HEK293T (cell line): ENCODE data around the gene PAFAH1B2.

ENCODE experiments used
- BHLHE40 ChIP-seq: fragments of 450-650 bp; IDR thresholded peaks from 2 replicates; pipeline ENCODE4 v1.6.1; 2016; ENCODE audit warnings: mild to moderate bottlenecking, moderate library complexity, borderline replicate concordance
- ELF4 ChIP-seq: fragments of 450-650 bp; IDR thresholded peaks from 2 replicates; pipeline ENCODE4 v1.6.1; 2017; ENCODE audit warnings: antibody characterized with exemption
- FOXA1 ChIP-seq: fragments of 450-650 bp; IDR thresholded peaks from 2 replicates; pipeline ENCODE4 v1.6.1; 2016; ENCODE audit warnings: mild to moderate bottlenecking
- FOXK2 ChIP-seq: fragments of 450-650 bp; IDR thresholded peaks from 2 replicates; pipeline ENCODE4 v1.6.1; 2016; ENCODE audit warnings: mild to moderate bottlenecking
- FOXM1 ChIP-seq: fragments of 450-650 bp; IDR thresholded peaks from 2 replicates; pipeline ENCODE4 v1.6.1; 2017; ENCODE audit warnings: mild to moderate bottlenecking, borderline replicate concordance
- HDGF ChIP-seq: fragments of 450-650 bp; IDR thresholded peaks from 2 replicates; pipeline ENCODE4 v1.6.1; 2017; ENCODE audit warnings: antibody characterized with exemption, borderline replicate concordance
- SP1 ChIP-seq: fragments of 450-650 bp; IDR thresholded peaks from 2 replicates; pipeline ENCODE4 v1.6.1; 2017
- SUZ12 ChIP-seq: fragments of 450-650 bp; IDR thresholded peaks from 2 replicates; pipeline ENCODE4 v1.6.1; 2016; ENCODE audit warnings: mild to moderate bottlenecking
- TARDBP ChIP-seq: fragments of 450-650 bp; IDR thresholded peaks from 2 replicates; pipeline ENCODE4 v1.6.1; 2016
- ZNF384 ChIP-seq: fragments of 450-650 bp; IDR thresholded peaks from 2 replicates; pipeline ENCODE4 v1.6.1; 2016

GRCh38 chr11:117160826-117161225 lies 16.7 kb downstream of the PAFAH1B2 start:
- no peak for TF ChIP-seq FOXM1
- no peak for TF ChIP-seq SP1
- TF ChIP-seq ZNF384: no peak
- no peak for TF ChIP-seq ELF4
- no peak for TF ChIP-seq FOXK2
- TF ChIP-seq BHLHE40: no peak
- no peak for TF ChIP-seq HDGF
- TF ChIP-seq FOXA1: no peak
- no peak for TF ChIP-seq TARDBP
- no peak for TF ChIP-seq SUZ12
